HCT116 (cell line): Measurements from ENCODE around the gene SNCAIP.

ENCODE experiments used
- CTCF ChIP-seq, 3 experiments: fragments of 200-600 bp in 1 of 3; sonication (generic) in 1 of 3; IDR thresholded peaks in 2 of 3; conservative IDR thresholded peaks in 1 of 3; 2 replicates each; pipeline ENCODE4 v1.5.1; 2012 to 2017; ENCODE audit warnings: low read depth in 2 of 3, low read length in 2 of 3, antibody characterized with exemption in 1 of 3, borderline replicate concordance in 1 of 3, control low read depth in 1 of 3, mild to moderate bottlenecking in 1 of 3, mixed read lengths in 1 of 3, mixed run types in 1 of 3, moderate library complexity in 1 of 3; ENCODE audit not compliant: insufficient read depth in 1 of 3
- YY1 ChIP-seq: IDR thresholded peaks from 2 replicates; pipeline ENCODE4 v1.6.1; 2011; ENCODE audit warnings: low read length, low read depth, moderate library complexity, mild to moderate bottlenecking; ENCODE audit not compliant: insufficient replicate concordance; ENCODE audit errors: extremely low read depth

GRCh38 chr5:122462486-122462885 lies 150.4 kb downstream of the SNCAIP start:
- TF ChIP-seq CTCF (IDR thresholded peaks at IDR 0.05 in 2 of 3, conservative IDR thresholded peaks at IDR 0.05 in 1 of 3; ENCODE audit: borderline replicate concordance in 1 of 3, insufficient read depth in 1 of 3, low read depth in 2 of 3, low read length in 2 of 3) = no peak
- TF ChIP-seq YY1 = no peak
